Bronchial epithelial cell (primary cell): ENCODE data around the gene RPL21. TPM values are rescaled to one million over a fixed set of nuclear protein-coding genes. Genes with fewer than 3 reads are reported as not detected.
A peak's percentile ranks its signal among the peaks of the same experiment; 100 is the strongest.
"Not testable (repeated sequence)": the region's sequence is repeated elsewhere in the genome, so short reads cannot be mapped to it uniquely, and the experiment has no call there.

ENCODE experiments used
- DNase-seq: peaks from one replicate; pipeline ENCODE4 v3.0.0-alpha.2; 2010; ENCODE audit warnings: low read depth
- FAIRE-seq: peaks from 2 replicates; lab custom pipeline; 2011; peaks lifted over from hg19 to GRCh38; lab: Jason Lieb, UNC
- H3K27me3 ChIP-seq: 2 replicates; pipeline ENCODE4 v1.5.1; 2011; ENCODE audit warnings: low read length; ENCODE audit not compliant: control insufficient read depth, insufficient read depth
- H3K36me3 ChIP-seq: 2 replicates; pipeline ENCODE4 v1.5.1; 2011; ENCODE audit warnings: low read length; ENCODE audit not compliant: control insufficient read depth, insufficient read depth
- H3K4me3 ChIP-seq: 2 replicates; pipeline ENCODE4 v1.5.1; 2011; ENCODE audit warnings: mild to moderate bottlenecking, low read depth, low read length, control low read depth
- total RNA-seq: library from RNA; depleted of rRNA; stranded (reverse); fragments of >200 nt; gene quantifications from 2 replicates; pipeline ENCODE4 v1.2.1, GENCODE V29; 2014
- TF ChIP-seq, protein P1 (sequence below): IDR thresholded peaks from 2 replicates; pipeline ENCODE4 v1.5.1; 2011; ENCODE audit warnings: mild to moderate bottlenecking, moderate library complexity, low read length, control low read depth, inconsistent platforms; ENCODE audit not compliant: insufficient read depth, severe bottlenecking

RPL21 gene
- total RNA-seq, 1 donor from 2014 or later: 967 TPM

GRCh38 chr13:27283906-27284493 is 32.6 kb downstream of the RPL21 start:
- no peak for DNase-seq
- TF ChIP-seq, protein P1, sequence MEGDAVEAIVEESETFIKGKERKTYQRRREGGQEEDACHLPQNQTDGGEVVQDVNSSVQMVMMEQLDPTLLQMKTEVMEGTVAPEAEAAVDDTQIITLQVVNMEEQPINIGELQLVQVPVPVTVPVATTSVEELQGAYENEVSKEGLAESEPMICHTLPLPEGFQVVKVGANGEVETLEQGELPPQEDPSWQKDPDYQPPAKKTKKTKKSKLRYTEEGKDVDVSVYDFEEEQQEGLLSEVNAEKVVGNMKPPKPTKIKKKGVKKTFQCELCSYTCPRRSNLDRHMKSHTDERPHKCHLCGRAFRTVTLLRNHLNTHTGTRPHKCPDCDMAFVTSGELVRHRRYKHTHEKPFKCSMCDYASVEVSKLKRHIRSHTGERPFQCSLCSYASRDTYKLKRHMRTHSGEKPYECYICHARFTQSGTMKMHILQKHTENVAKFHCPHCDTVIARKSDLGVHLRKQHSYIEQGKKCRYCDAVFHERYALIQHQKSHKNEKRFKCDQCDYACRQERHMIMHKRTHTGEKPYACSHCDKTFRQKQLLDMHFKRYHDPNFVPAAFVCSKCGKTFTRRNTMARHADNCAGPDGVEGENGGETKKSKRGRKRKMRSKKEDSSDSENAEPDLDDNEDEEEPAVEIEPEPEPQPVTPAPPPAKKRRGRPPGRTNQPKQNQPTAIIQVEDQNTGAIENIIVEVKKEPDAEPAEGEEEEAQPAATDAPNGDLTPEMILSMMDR: peak; percentile 37
- H3K27me3 ChIP-seq: no peaks in the 10 kb centered on the region
- H3K4me3 ChIP-seq: no peak overlapping the region
- H3K36me3 ChIP-seq: no peaks in the 10 kb centered on the region
- no peak for FAIRE-seq

DNA sequence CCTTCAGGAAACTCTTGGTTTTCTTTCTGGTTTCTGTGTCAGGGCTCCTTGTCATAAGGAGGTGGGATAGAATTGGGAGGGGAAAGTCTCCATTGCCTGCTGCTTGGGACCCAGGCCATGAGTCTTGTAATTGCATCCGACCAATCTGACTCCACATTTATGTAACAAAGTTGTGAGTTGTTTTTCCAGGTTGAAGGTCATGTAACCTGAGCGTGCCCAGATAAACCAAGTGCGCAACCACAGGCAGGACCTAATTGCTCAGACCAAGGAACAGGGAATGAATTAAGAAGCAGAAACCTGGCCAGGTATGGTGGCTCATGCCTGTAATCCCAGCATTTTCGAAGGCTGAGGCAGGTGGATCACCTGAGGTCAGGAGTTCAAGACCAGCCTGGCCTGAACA is 37.0 kb downstream of the RPL21 start:
- no peak overlapping the region for H3K4me3 ChIP-seq
- FAIRE-seq (no peak), DNase-seq (no peak)
- H3K27me3 ChIP-seq: no peaks in the 10 kb centered on the region
- TF ChIP-seq, protein P1: no peak
- no peaks in the 10 kb centered on the region for H3K36me3 ChIP-seq

GRCh38 chr13:27289011-27289665 is 37.8 kb downstream of the RPL21 start:
- Histone ChIP-seq H3K4me3 (no peak overlapping the region), H3K27me3 (no peaks in the 10 kb centered on the region), H3K36me3 (no peaks in the 10 kb centered on the region)
- DNase-seq (no peak), FAIRE-seq (no peak)
- TF ChIP-seq, protein P1: no peak

DNA sequence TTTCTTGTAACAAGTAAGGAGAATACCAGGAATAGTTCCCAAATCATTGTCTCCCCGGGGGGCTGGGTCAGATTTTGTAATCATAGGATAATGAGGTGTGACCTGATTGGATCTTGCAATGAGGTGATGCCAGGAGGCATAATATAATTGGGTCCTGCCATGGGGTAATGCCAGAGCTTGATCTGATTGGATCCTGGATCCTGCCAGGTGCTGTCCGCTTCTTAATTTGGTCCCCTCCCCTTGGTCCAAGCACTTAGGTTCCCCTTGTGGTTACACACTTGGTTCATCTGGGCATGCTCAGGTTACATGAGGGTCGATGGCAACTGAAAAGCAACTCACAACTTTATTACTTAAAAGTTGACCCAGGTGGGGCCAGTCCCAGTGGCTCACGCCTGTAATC is 39.4 kb downstream of the RPL21 start:
- TF ChIP-seq, protein P1: no peak
- no peaks in the 10 kb centered on the region for H3K36me3 ChIP-seq
- FAIRE-seq: no peak

GRCh38 chr13:27291967-27292366 is 40.6 kb downstream of the RPL21 start:
- H3K27me3 ChIP-seq, FAIRE-seq, DNase-seq, H3K36me3 ChIP-seq, H3K4me3 ChIP-seq: not testable (repeated sequence)

More for the DNA sequence above, 39.4 kb downstream of the RPL21 start:
- H3K27me3 ChIP-seq: peaks cover 2% of the 10 kb centered on the region
- no peak overlapping the region for H3K4me3 ChIP-seq
- no peak for DNase-seq

- TF ChIP-seq, protein P1: no peak
- FAIRE-seq (peak; percentile 40), DNase-seq (no peak)
- no peaks in the 10 kb centered on the region for H3K36me3 ChIP-seq
- peaks cover 2% of the 10 kb centered on the region for H3K27me3 ChIP-seq
- H3K4me3 ChIP-seq: no peak overlapping the region
Measured at GRCh38 chr13:27293076-27293691, 41.8 kb downstream of the RPL21 start.
